Parathyroid adenoma (tissue), 2 donors: Measurements from ENCODE around the gene DPF1.

Source experiments
- H2AFZ ChIP-seq: fragments of 300-600 bp; sonication (generic); one replicate; pipeline ENCODE4 v1.7.0; 2017; ENCODE audit warnings: antibody characterized with exemption, mild to moderate bottlenecking
- H3K27ac ChIP-seq: fragments of 300-600 bp; sonication (generic); one replicate; pipeline ENCODE4 v1.7.0; 2017
- H3K27me3 ChIP-seq: fragments of 300-600 bp; sonication (generic); one replicate; pipeline ENCODE4 v1.7.0; 2017; ENCODE audit warnings: low read length; ENCODE audit not compliant: control insufficient read depth, insufficient read depth
- H3K36me3 ChIP-seq: fragments of 300-600 bp; sonication (generic); one replicate; pipeline ENCODE4 v1.7.0; 2017; ENCODE audit warnings: low read length; ENCODE audit not compliant: control insufficient read depth, insufficient read depth
- H3K4me1 ChIP-seq: fragments of 300-600 bp; sonication (generic); one replicate; pipeline ENCODE4 v1.7.0; 2017; ENCODE audit warnings: control low read depth
- H3K4me2 ChIP-seq: fragments of 300-600 bp; sonication (generic); one replicate; pipeline ENCODE4 v1.7.0; 2017; ENCODE audit warnings: low read length
- H3K4me3 ChIP-seq: fragments of 300-600 bp; sonication (generic); one replicate; pipeline ENCODE4 v1.7.0; 2017; ENCODE audit warnings: low read depth, low read length
- H3K79me2 ChIP-seq: fragments of 300-600 bp; sonication (generic); one replicate; pipeline ENCODE4 v1.7.0; 2017; ENCODE audit warnings: control low read depth
- H3K9ac ChIP-seq: fragments of 300-600 bp; sonication (generic); one replicate; pipeline ENCODE4 v1.7.0; 2017; ENCODE audit warnings: mild to moderate bottlenecking
- H3K9me3 ChIP-seq: fragments of 300-600 bp; sonication (generic); one replicate; pipeline ENCODE4 v1.7.0; 2017; ENCODE audit warnings: low read length; ENCODE audit not compliant: control insufficient read depth
- TF ChIP-seq, protein P1 (sequence below): fragments of 300-600 bp; sonication (generic); IDR thresholded peaks from one replicate; pipeline ENCODE4 v1.7.0; 2017; ENCODE audit warnings: antibody characterized with exemption, mild to moderate bottlenecking
- donor health status: primary hyperparathyroidism.

The DPF1 gene

DNA sequence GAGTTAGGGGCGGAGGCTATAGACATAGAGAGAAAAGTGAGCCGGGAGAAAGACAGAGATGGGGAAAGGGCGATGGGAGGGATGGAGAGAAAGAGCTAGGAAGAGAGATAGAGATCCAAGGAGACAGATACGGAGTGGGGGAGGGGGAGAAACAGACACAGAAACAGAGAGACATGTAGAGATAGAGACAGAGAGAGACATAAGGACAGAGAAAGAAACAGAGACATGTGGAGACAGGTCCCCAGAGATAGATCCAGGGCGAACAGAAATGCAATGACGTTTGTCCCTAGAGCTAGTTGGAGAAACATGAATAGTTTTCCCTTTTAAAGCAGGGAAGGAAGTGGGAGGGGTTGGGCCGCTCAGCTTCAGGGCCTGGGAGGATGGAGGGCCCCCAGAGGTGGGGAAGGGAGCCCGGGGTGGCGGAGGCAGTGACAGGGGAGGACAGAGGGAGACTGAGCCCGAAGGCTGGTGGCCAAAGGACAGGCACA is 27.6 kb upstream of the DPF1 start:
- Histone ChIP-seq H3K27ac (peak overlapping the region; percentile 80), H3K9me3 (no peaks in the 10 kb centered on the region), H2AFZ (peak overlapping the region; percentile 68), H3K27me3 (no peaks in the 10 kb centered on the region), H3K4me2 (no peak overlapping the region), H3K36me3 (no peaks in the 10 kb centered on the region), H3K4me1 (peaks cover 9% of the 10 kb centered on the region), H3K9ac (no peak overlapping the region), H3K4me3 (no peak overlapping the region), H3K79me2 (no peaks in the 10 kb centered on the region)
- TF ChIP-seq, protein P1, sequence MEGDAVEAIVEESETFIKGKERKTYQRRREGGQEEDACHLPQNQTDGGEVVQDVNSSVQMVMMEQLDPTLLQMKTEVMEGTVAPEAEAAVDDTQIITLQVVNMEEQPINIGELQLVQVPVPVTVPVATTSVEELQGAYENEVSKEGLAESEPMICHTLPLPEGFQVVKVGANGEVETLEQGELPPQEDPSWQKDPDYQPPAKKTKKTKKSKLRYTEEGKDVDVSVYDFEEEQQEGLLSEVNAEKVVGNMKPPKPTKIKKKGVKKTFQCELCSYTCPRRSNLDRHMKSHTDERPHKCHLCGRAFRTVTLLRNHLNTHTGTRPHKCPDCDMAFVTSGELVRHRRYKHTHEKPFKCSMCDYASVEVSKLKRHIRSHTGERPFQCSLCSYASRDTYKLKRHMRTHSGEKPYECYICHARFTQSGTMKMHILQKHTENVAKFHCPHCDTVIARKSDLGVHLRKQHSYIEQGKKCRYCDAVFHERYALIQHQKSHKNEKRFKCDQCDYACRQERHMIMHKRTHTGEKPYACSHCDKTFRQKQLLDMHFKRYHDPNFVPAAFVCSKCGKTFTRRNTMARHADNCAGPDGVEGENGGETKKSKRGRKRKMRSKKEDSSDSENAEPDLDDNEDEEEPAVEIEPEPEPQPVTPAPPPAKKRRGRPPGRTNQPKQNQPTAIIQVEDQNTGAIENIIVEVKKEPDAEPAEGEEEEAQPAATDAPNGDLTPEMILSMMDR: no peak

DNA sequence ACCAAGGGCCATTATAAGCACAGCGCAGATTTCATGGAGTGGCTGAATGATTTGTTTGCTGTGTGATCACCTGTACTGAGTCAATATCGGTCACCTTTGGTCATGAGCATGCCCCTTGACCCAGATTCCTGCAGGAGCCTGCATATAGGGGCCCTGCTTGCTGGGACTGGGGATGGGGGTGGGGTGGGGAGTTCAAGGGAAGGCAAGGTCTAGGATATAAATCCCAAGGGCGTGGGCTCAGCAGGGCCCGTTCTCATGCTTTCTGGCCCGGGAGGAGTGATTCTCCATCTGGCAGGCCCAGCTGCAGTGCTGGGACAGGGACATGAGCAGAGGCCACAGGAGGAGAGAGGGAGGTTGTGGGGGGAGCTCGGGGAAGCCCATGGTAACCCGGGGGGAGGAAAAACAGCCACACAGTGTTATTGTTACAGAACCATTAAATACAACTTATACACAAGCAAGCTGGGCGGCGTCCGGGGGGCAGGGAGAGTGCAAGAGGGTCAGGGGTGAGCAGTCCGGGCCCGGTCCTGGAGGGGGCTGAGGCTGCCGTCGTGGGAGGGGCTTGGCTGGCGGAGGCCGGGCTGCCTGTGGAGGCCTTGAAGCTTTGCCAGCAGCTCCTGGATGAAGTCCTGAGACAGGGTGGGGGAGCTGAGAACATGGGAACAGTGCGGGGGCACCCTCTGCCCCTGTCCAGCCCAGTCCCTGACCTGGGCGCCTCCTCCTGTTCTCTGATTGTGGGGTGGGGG is 27.0 kb upstream of the DPF1 start:
- TF ChIP-seq, protein P1: no peak
- no peak overlapping the region for H3K4me2 ChIP-seq
- H3K79me2 ChIP-seq: no peaks in the 10 kb centered on the region
- no peak overlapping the region for H3K4me3 ChIP-seq
- H2AFZ ChIP-seq: peak overlapping the region; percentile 68
- H3K4me1 ChIP-seq: peaks cover 9% of the 10 kb centered on the region
- H3K27me3 ChIP-seq: no peaks in the 10 kb centered on the region
- peak overlapping the region; percentile 80 for H3K27ac ChIP-seq
- no peak overlapping the region for H3K9ac ChIP-seq
- H3K36me3 ChIP-seq: no peaks in the 10 kb centered on the region
- H3K9me3 ChIP-seq: no peaks in the 10 kb centered on the region

DNA sequence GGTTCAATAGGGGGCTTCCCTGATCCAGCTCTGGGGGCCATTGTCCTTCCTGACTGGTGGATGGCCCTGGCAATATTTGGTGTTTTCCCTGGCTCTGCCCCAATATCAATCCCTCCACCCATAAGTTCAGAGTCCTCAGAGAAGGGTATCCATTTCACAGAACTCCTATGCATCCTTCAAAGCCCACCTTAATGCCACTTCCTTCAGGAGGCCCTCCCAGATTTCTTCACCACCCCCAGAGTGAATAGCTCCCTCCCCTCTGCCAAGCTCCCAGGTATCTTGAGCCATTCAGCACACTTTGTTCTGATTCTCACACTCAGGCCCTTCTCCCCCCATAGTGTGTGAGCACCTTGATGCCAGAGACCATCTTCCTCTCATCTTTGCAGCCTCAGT is 26.4 kb upstream of the DPF1 start:
- Histone ChIP-seq H3K4me1 (peaks cover 9% of the 10 kb centered on the region), H3K27ac (no peak overlapping the region), H3K4me2 (no peak overlapping the region), H3K9me3 (no peaks in the 10 kb centered on the region), H3K27me3 (no peaks in the 10 kb centered on the region), H2AFZ (peak overlapping the region; percentile 68), H3K79me2 (no peaks in the 10 kb centered on the region), H3K9ac (no peak overlapping the region), H3K4me3 (no peak overlapping the region), H3K36me3 (no peaks in the 10 kb centered on the region)
- TF ChIP-seq, protein P1: no peak

DNA sequence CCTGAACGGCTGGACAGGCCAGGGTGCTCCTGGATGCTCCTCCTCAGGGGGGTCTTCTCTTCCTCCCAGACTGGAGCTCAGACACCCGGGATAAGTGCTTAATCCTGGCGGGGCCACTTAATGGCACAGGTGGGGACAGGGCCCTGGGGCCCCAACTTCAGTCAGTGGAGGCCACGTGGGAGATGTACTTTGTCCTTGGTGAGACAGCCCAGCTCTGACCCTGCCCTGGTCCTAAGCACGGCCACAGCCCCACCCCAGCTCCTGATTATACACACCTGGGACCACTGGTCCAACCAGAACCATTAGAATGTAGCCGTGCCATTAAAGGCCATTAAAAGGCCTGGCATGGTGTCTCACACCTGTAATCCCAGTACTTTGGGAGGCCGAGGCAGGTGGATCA is 24.4 kb upstream of the DPF1 start:
- peaks cover 9% of the 10 kb centered on the region for H3K4me1 ChIP-seq
- H3K79me2 ChIP-seq: no peaks in the 10 kb centered on the region
- H3K4me2 ChIP-seq: no peak overlapping the region
- no peaks in the 10 kb centered on the region for H3K27me3 ChIP-seq
- no peaks in the 10 kb centered on the region for H3K36me3 ChIP-seq
- H2AFZ ChIP-seq: no peak overlapping the region
- H3K27ac ChIP-seq: no peak overlapping the region
- H3K9me3 ChIP-seq: no peaks in the 10 kb centered on the region
- H3K4me3 ChIP-seq: no peak overlapping the region
- TF ChIP-seq, protein P1: no peak
- no peak overlapping the region for H3K9ac ChIP-seq
